Trophoblast cell (in vitro differentiated cells and primary cell): ENCODE data around the gene MAP7D2.
A peak's percentile ranks its signal among the peaks of the same experiment; 100 is the strongest.

Source experiments
- DNase-seq, 2 donors: peaks; one replicate each; pipeline ENCODE4 v3.0.0-alpha.2; 2016
- H2AFZ ChIP-seq: 2 replicates; pipeline ENCODE4 v1.6.1; 2013; ENCODE audit warnings: low read length, moderate library complexity, mild to moderate bottlenecking; ENCODE audit not compliant: insufficient read depth, poor library complexity
- H2AK5ac ChIP-seq: 2 replicates; pipeline ENCODE4 v1.6.1; 2013; ENCODE audit warnings: mild to moderate bottlenecking, low read length
- H2BK120ac ChIP-seq: 2 replicates; pipeline ENCODE4 v1.6.1; 2013; ENCODE audit warnings: low read length, mild to moderate bottlenecking, moderate library complexity; ENCODE audit not compliant: insufficient read depth, poor library complexity
- H2BK12ac ChIP-seq: 2 replicates; pipeline ENCODE4 v1.6.1; 2013; ENCODE audit warnings: mild to moderate bottlenecking, low read length, moderate library complexity
- H2BK5ac ChIP-seq: 2 replicates; pipeline ENCODE4 v1.6.1; 2013; ENCODE audit warnings: low read length, low read depth, moderate library complexity, mild to moderate bottlenecking; ENCODE audit not compliant: poor library complexity
- H3K14ac ChIP-seq: 2 replicates; pipeline ENCODE4 v1.6.1; 2013; ENCODE audit warnings: mild to moderate bottlenecking, low read length
- H3K18ac ChIP-seq: 2 replicates; pipeline ENCODE4 v1.6.1; 2013; ENCODE audit warnings: mild to moderate bottlenecking, low read length
- H3K23ac ChIP-seq: 2 replicates; pipeline ENCODE4 v1.6.1; 2013; ENCODE audit warnings: low read length
- H3K27ac ChIP-seq: 2 replicates; pipeline ENCODE4 v1.5.1; 2013; ENCODE audit warnings: low read depth, mild to moderate bottlenecking, inconsistent platforms, low read length, moderate library complexity
- H3K27me3 ChIP-seq: 2 replicates; pipeline ENCODE4 v1.6.1; 2013; ENCODE audit warnings: inconsistent platforms, mild to moderate bottlenecking, low read length, moderate library complexity; ENCODE audit not compliant: insufficient read depth
- H3K36me3 ChIP-seq, 2 experiments: 1 replicate in 1 of 2; 2 replicates in 1 of 2; pipeline ENCODE4 v1.6.1; 2013; ENCODE audit warnings: low read length in 2 of 2, mild to moderate bottlenecking in 2 of 2, moderate library complexity in 1 of 2; ENCODE audit not compliant: insufficient read depth in 2 of 2, control insufficient read depth in 1 of 2
- H3K4ac ChIP-seq: 2 replicates; pipeline ENCODE4 v1.6.1; 2013; ENCODE audit warnings: low read depth, mild to moderate bottlenecking, low read length, moderate library complexity
- H3K4me1 ChIP-seq, 2 experiments: 1 replicate in 1 of 2; 2 replicates in 1 of 2; pipeline ENCODE4 v1.6.1; 2013; ENCODE audit warnings: low read length in 2 of 2, mild to moderate bottlenecking in 2 of 2, moderate library complexity in 1 of 2; ENCODE audit not compliant: insufficient read depth in 2 of 2, control insufficient read depth in 1 of 2
- H3K4me2 ChIP-seq: 2 replicates; pipeline ENCODE4 v1.6.1; 2013; ENCODE audit warnings: inconsistent platforms, mild to moderate bottlenecking, low read length, moderate library complexity
- H3K4me3 ChIP-seq: 2 replicates; pipeline ENCODE4 v1.5.1; 2013; ENCODE audit warnings: mild to moderate bottlenecking, low read depth, low read length, inconsistent platforms
- H3K79me1 ChIP-seq: one replicate; pipeline ENCODE4 v1.6.1; 2013; ENCODE audit warnings: low read length
- H3K79me2 ChIP-seq: 2 replicates; pipeline ENCODE4 v1.6.1; 2013; ENCODE audit warnings: low read length, mild to moderate bottlenecking; ENCODE audit not compliant: control insufficient read depth, insufficient read depth, poor library complexity
- H3K9ac ChIP-seq: 2 replicates; pipeline ENCODE4 v1.6.1; 2013; ENCODE audit warnings: mild to moderate bottlenecking, low read length
- H3K9me3 ChIP-seq: 2 replicates; pipeline ENCODE4 v1.6.1; 2013; ENCODE audit warnings: low read depth, mild to moderate bottlenecking, control low read depth, inconsistent platforms, low read length; ENCODE audit not compliant: insufficient read depth
- H4K12ac ChIP-seq: 2 replicates; pipeline ENCODE4 v1.6.1; 2013; ENCODE audit warnings: low read depth, mild to moderate bottlenecking, low read length, moderate library complexity
- H4K8ac ChIP-seq: 2 replicates; pipeline ENCODE4 v1.6.1; 2013; ENCODE audit warnings: low read depth, mild to moderate bottlenecking, low read length, moderate library complexity
- H4K91ac ChIP-seq: one replicate; pipeline ENCODE4 v1.6.1; 2013; ENCODE audit warnings: low read depth, mild to moderate bottlenecking, low read length, moderate library complexity
- WGBS: extraction: QIAGEN DNeasy Blood & Tissue Kit; methylation state at CpG from one replicate; pipeline ENCODE4 v1.1.7; 2013; ENCODE audit warnings: missing lambda C conversion rate; ENCODE audit not compliant: insufficient read length, insufficient coverage; ENCODE audit errors: extremely low coverage; 5-methylcytosine and 5-hydroxymethylcytosine counted together

The MAP7D2 gene

GRCh38 chrX:20032201-20032600 is 84.5 kb downstream of the MAP7D2 start:
- WGBS, result no CpG with 5 or more reads among the region's 2 CpGs
- no peak overlapping the region for H3K4ac ChIP-seq
- peaks cover 7 to 15% of the 10 kb centered on the region in 2 experiments for H3K4me1 ChIP-seq
- no peak overlapping the region for H3K9ac ChIP-seq
- H4K91ac ChIP-seq, result no peak overlapping the region
- H3K27ac ChIP-seq, result no peak overlapping the region
- H2AK5ac ChIP-seq, result no peak overlapping the region
- H3K9me3 ChIP-seq, result no peaks in the 10 kb centered on the region
- peaks cover 8% of the 10 kb centered on the region for H3K79me1 ChIP-seq
- H3K36me3 ChIP-seq, result no peaks in the 10 kb centered on the region
- no peak overlapping the region for H3K23ac ChIP-seq
- no peak overlapping the region for H4K12ac ChIP-seq
- no peak overlapping the region for H3K4me2 ChIP-seq
- no peak overlapping the region for H3K14ac ChIP-seq
- no peak overlapping the region for H2BK12ac ChIP-seq
- DNase-seq, result no peak
- H3K27me3 ChIP-seq, result no peaks in the 10 kb centered on the region
- no peak overlapping the region for H2BK120ac ChIP-seq
- no peak overlapping the region for H2AFZ ChIP-seq
- H4K8ac ChIP-seq, result no peak overlapping the region
- no peak overlapping the region for H3K4me3 ChIP-seq
- H2BK5ac ChIP-seq, result no peak overlapping the region
- H3K18ac ChIP-seq, result peak overlapping the region; percentile 45
- no peaks in the 10 kb centered on the region for H3K79me2 ChIP-seq

GRCh38 chrX:20029728-20030127 is 87.0 kb downstream of the MAP7D2 start:
- Histone ChIP-seq H3K9me3 (no peaks in the 10 kb centered on the region), H3K79me1 (peaks cover 15% of the 10 kb centered on the region), H4K8ac (no peak overlapping the region), H3K4me3 (no peak overlapping the region), H2BK12ac (no peak overlapping the region), H2BK5ac (no peak overlapping the region), H3K4me2 (no peak overlapping the region), H3K23ac (no peak overlapping the region), H3K4ac (no peak overlapping the region), H3K27me3 (no peaks in the 10 kb centered on the region), H3K79me2 (no peaks in the 10 kb centered on the region), H3K4me1 (peaks cover 10 to 18% of the 10 kb centered on the region in 2 experiments), H4K12ac (no peak overlapping the region), H3K18ac (no peak overlapping the region), H2AFZ (no peak overlapping the region), H2AK5ac (no peak overlapping the region), H3K14ac (no peak overlapping the region), H3K9ac (no peak overlapping the region), H4K91ac (no peak overlapping the region), H3K36me3 (no peaks in the 10 kb centered on the region), H2BK120ac (no peak overlapping the region), H3K27ac (peak overlapping the region; percentile 59)
- peak in 1 of 2 donors; percentile 48 for DNase-seq
- WGBS, result no CpG with 5 or more reads among the region's 2 CpGs

GRCh38 chrX:20028588-20028987 is 88.1 kb downstream of the MAP7D2 start:
- Histone ChIP-seq H3K79me2 (no peaks in the 10 kb centered on the region), H2AFZ (no peak overlapping the region), H4K12ac (no peak overlapping the region), H3K9me3 (no peaks in the 10 kb centered on the region), H4K91ac (no peak overlapping the region), H3K27me3 (no peaks in the 10 kb centered on the region), H3K79me1 (peaks cover 15% of the 10 kb centered on the region), H3K4ac (no peak overlapping the region), H2BK12ac (no peak overlapping the region), H3K18ac (no peak overlapping the region), H3K4me1 (peaks cover 10 to 18% of the 10 kb centered on the region in 2 experiments), H3K4me3 (no peak overlapping the region), H3K4me2 (no peak overlapping the region), H3K14ac (no peak overlapping the region), H2BK120ac (peak overlapping the region; percentile 5), H3K36me3 (no peaks in the 10 kb centered on the region), H3K23ac (no peak overlapping the region), H3K27ac (no peak overlapping the region), H2BK5ac (no peak overlapping the region), H2AK5ac (no peak overlapping the region), H3K9ac (no peak overlapping the region), H4K8ac (no peak overlapping the region)
- no CpG with 5 or more reads among the region's 8 CpGs for WGBS
- DNase-seq, result no peak

GRCh38 chrX:20026278-20026677 is 90.4 kb downstream of the MAP7D2 start:
- peak overlapping the region; percentile 63 for H2BK120ac ChIP-seq
- H2BK12ac ChIP-seq, result peak overlapping the region; percentile 43
- no peak overlapping the region for H3K4ac ChIP-seq
- no peak overlapping the region for H3K23ac ChIP-seq
- peaks cover 10 to 13% of the 10 kb centered on the region in 2 experiments for H3K4me1 ChIP-seq
- peak overlapping the region; percentile 66 for H2BK5ac ChIP-seq
- H2AK5ac ChIP-seq, result no peak overlapping the region
- no CpG with 5 or more reads among the region's 2 CpGs for WGBS
- H3K4me3 ChIP-seq, result no peak overlapping the region
- no peak overlapping the region for H3K18ac ChIP-seq
- H3K14ac ChIP-seq, result no peak overlapping the region
- H2AFZ ChIP-seq, result no peak overlapping the region
- H3K27ac ChIP-seq, result peak overlapping the region; percentile 61
- H3K79me2 ChIP-seq, result no peaks in the 10 kb centered on the region
- H4K12ac ChIP-seq, result no peak overlapping the region
- H4K8ac ChIP-seq, result peak overlapping the region; percentile 65
- no peaks in the 10 kb centered on the region for H3K27me3 ChIP-seq
- H3K9ac ChIP-seq, result no peak overlapping the region
- no peak overlapping the region for H3K4me2 ChIP-seq
- H3K9me3 ChIP-seq, result no peaks in the 10 kb centered on the region
- no peaks in the 10 kb centered on the region for H3K36me3 ChIP-seq
- peak in 1 of 2 donors; percentile 16 for DNase-seq
- peaks cover 15% of the 10 kb centered on the region for H3K79me1 ChIP-seq
- peak overlapping the region; percentile 81 for H4K91ac ChIP-seq
